ENCODE results near the gene CCDC117.
A peak's percentile ranks its signal among the peaks of the same experiment; 100 is the strongest.

CCDC117 gene

GRCh38 chr22:28769394-28770085 lies 3.0 kb upstream of the CCDC117 start:
- no peak for DNase-seq (ENCODE audit: low read depth)

- DNase-seq (ENCODE audit: low read depth): no peak
Measured at GRCh38 chr22:28771195-28771791, 1.2 kb upstream of the CCDC117 start.

- DNase-seq (ENCODE audit: low read depth): no peak
Measured at GRCh38 chr22:28773461-28773867, 969 bp downstream of the CCDC117 start.

GRCh38 chr22:28774378-28774777 lies 1.9 kb downstream of the CCDC117 start:
- no peak for DNase-seq (ENCODE audit: low read depth)

- no peak for DNase-seq (ENCODE audit: low read depth)
Measured at GRCh38 chr22:28779833-28780232, 7.3 kb downstream of the CCDC117 start.

GRCh38 chr22:28780296-28780695 lies 7.8 kb downstream of the CCDC117 start:
- DNase-seq (ENCODE audit: low read depth): no peak

- no peak for DNase-seq (ENCODE audit: low read depth)
Measured at GRCh38 chr22:28783786-28784671, 11.5 kb downstream of the CCDC117 start.

GRCh38 chr22:28788601-28789000 lies 16.1 kb downstream of the CCDC117 start:
- DNase-seq (ENCODE audit: low read depth): no peak

- no peak for DNase-seq (ENCODE audit: low read depth)
Measured at GRCh38 chr22:28791124-28791523, 18.6 kb downstream of the CCDC117 start.

- DNase-seq (ENCODE audit: low read depth): no peak
Measured at GRCh38 chr22:28791841-28792490, 19.5 kb downstream of the CCDC117 start.

- no peak for DNase-seq (ENCODE audit: low read depth)
Measured at GRCh38 chr22:28792491-28793383, 20.2 kb downstream of the CCDC117 start.

GRCh38 chr22:28793976-28794584 lies 21.6 kb downstream of the CCDC117 start:
- DNase-seq (ENCODE audit: low read depth): no peak

GRCh38 chr22:28795071-28795693 lies 22.7 kb downstream of the CCDC117 start:
- DNase-seq (ENCODE audit: low read depth): no peak

- DNase-seq (ENCODE audit: low read depth): no peak
Measured at GRCh38 chr22:28795932-28796856, 23.7 kb downstream of the CCDC117 start.

- DNase-seq (ENCODE audit: low read depth): no peak
Measured at GRCh38 chr22:28798810-28799605, 26.5 kb downstream of the CCDC117 start.

GRCh38 chr22:28799606-28800307 lies 27.3 kb downstream of the CCDC117 start:
- DNase-seq (ENCODE audit: low read depth): no peak

GRCh38 chr22:28800308-28801041 lies 28.0 kb downstream of the CCDC117 start, which contains the start of gene XBP1:
TSS of gene XBP1 (minus strand) at chr22:28800569.
- peak; percentile 73 for DNase-seq (ENCODE audit: low read depth)

Measured in stimulated activated CD8-positive, alpha-beta memory T cell treated with anti-CD3 and anti-CD28 coated beads, Interleukin-7, amount 100 ng/mL, for 24 hours (primary cell).